ENCODE results near the gene NANOS3.

The NANOS3 gene

DNA sequence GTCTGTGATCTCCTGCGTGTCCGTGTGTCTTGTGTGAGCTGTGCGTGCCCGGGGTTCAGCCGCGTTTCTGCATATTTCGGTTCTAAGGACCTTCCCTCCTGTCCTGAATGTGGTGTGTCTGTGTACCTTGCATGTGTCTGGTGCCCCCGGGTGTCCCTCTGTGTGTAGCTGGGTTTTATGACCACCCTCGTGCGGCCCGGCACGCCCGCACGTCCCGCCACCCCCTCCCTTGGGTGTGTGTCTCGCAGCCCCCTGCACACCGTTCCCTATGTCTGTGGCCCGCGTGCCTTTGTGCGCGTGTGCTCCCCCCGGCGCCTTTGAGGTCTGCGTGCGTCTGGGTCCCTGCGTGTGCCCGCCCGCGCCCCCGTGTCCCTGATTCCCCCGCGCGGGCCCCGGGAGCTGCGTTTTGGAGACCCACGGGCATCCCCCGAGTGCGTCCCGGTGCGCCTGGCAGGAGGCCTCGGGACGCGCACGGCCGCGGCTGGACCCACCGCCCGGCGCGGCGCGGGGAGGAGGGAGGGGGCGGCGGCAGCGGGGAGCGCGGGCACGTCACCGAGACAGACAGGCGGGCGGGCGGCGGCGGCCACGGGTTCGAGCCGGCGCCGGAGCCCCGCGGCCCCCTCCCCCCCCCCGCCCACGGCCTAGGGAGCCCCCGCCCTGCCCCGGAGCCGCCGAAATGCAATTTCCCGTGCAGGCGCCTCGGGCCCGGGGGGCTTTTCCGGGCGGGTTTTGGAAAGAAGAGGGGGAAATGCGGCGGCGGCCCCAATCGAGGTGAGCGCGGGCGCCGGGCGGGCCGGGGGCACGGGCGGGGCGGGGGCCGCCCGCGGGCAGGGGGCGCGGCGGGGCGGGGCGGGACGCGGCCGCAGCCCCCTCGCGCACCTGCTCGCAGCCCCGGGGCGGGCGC, 12.0 kb upstream of the NANOS3 start:
- no peak for DNase-seq (ENCODE audit: low read depth)

- no peak for DNase-seq (ENCODE audit: low read depth)
These were observed 11.1 kb upstream of the NANOS3 start for GRCh38 chr19:13865571-13866462.

DNA sequence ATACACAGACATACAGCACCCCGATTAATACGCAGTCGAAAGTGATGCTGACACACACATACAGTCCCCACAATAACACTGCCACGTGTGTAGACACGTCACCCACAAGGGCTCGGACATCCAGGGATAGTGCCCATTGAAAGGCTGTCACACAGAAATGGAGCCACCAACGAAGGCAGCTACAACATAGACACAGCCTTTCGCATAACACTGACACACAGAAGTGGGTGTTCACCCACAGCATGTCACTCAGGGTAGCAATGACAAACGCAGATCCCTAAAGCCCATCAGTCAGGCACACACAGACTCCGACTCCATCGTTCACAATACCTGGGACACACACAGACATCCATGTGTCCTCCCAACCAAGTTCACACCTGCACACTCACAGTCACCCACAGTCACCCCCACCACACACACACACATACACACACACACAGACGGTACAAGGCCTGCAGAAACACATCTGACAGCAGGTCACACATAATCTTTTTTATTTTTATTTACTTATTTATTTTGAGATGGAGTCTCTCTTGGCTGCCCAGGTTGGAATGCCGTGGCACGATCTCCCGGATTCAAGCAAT, 10.4 kb upstream of the NANOS3 start:
- DNase-seq (ENCODE audit: low read depth), result no peak

GRCh38 chr19:13868663-13869062, 8.3 kb upstream of the NANOS3 start:
- no peak for DNase-seq (ENCODE audit: low read depth)

GRCh38 chr19:13869281-13869680, 7.7 kb upstream of the NANOS3 start:
- DNase-seq (ENCODE audit: low read depth), result no peak

DNA sequence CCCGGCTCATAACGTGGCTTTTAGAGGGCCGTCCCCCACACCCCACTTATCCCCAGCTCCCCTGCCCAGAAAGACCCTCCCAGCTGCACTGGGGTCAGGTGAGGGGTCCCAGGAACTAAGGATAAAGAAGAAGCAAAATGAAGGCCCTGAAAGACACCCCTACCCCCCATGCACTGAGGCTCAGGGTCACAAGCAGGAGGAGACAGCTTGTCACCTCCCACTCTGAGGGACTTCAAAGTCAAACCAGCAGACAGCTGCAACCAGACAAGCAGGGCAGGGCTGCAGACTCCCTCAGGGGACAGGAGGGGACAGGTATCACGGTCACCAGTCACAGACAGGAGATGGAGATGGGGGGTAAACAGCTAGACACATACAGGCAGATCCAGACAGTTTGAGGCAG, 6.1 kb upstream of the NANOS3 start:
- no peak for DNase-seq (ENCODE audit: low read depth)

DNA sequence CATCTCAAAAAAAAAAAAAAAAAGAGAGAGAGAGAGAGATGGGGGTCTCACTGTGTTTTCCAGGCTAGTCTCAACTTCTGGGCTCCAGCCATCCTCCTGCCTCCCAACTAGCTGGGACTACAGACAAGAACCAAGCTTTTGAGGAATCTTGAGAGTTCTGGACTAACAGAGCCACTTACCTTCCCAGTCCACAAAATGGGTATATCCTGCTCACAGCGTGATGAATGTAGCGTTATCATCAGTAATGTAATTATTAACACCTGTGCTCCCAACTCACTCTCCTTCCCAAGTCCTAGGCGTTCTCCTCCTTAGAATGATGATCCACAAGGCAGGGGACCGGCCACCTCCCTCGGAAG, 4.6 kb upstream of the NANOS3 start:
- no peak for DNase-seq (ENCODE audit: low read depth)

- no peak for DNase-seq (ENCODE audit: low read depth)
These were observed 4.1 kb upstream of the NANOS3 start for GRCh38 chr19:13872695-13873389.

- DNase-seq (ENCODE audit: low read depth), result no peak
These were observed 3.0 kb upstream of the NANOS3 start for GRCh38 chr19:13873834-13874515.

GRCh38 chr19:13875824-13876223, 1.1 kb upstream of the NANOS3 start:
- DNase-seq (ENCODE audit: low read depth), result no peak

GRCh38 chr19:13877303-13877702, 369 bp downstream of the NANOS3 start:
- DNase-seq (ENCODE audit: low read depth), result no peak

DNA sequence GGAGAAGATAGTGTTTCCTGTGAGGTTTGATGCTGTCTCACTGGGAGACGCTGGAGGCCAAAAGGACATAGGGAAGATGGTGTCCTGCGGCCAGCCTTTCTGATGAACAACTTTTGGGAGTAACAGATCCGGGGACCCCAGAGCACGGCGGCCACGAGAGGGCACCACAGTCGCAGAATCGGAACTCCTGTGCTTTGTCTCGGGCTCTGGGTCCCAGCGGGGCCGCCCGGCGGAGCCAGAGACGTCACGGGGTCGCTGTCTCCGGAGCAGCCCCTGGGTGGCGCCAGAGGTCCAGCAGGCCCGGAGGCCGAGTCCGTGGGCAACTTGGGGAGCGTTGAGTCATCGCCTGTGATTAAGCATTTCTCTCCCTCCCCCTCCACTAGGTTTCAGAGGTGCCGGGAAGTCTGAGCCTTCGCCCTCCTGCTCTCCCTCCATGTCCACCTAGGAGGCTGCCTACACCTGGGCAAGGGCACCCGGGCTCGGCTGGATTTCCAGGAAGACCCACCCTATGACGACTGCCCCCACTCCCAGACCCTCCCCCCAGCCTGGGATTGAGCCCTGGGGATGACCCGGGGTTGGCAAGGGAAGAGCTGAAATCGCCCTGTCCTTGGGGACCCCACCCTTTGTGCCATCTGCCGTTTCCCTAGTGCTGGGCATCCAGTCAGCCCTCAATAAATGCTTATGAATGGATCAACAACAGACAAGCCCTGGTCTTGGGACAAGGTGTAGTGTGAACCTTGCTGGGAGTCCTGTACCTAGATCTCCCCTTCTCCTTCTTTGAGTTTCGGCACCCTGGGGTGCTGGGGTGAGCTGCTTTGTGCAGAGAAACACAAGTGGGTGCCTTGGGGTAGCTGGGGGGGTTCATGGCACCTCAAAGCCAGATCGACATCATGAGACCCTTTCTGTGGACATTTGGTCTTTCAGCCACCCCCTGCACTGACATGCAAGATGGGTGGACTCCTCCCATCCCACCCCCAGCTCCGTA, 3.4 kb downstream of the NANOS3 start:
- DNase-seq (ENCODE audit: low read depth), result peak; percentile 98

DNA sequence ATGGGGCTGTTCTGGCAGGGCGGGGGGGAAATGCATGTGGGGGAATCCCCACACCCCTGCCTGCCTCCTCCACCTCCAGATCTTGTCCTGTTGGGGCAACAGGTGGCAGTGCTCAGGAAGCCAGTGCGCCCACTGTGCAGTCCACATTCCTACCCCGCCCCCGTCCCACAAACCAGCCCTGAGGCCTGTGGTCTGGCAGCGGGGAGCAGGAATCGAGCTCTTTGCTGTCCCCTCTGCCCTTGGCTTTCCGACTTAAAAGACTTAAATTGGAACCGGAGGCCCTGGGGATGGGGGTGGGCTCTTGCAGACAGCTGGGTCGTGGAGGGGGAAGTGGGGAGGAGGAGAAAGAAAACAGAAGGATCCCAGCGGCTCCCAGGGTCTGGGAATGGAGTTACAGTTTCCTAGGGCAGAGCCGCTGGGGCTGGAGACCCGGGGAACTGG, 4.3 kb downstream of the NANOS3 start:
- no peak for DNase-seq (ENCODE audit: low read depth)

- no peak for DNase-seq (ENCODE audit: low read depth)
These were observed 4.9 kb downstream of the NANOS3 start for GRCh38 chr19:13881692-13882418.

- no peak for DNase-seq (ENCODE audit: low read depth)
These were observed 5.5 kb downstream of the NANOS3 start for GRCh38 chr19:13882419-13882795.

DNA sequence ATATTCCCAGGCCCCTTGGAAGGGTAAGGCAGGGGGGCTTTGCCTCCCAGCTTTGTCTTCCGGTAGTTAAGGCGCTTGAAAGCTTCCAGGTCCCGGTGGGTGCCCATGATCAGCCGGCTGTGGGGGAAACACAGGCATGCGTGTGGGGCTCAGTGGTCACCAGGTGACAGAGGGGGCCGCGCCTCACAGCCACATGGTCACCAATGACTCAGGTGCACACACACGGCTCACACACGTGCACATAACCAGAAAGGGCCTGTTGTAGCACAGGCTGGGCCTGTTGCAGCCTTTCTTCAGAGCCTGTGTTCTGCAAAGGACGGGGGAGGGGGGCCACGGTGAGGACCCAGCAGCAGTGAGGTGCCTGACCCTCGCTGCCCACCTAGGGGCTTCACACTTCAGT, 5.9 kb downstream of the NANOS3 start:
- no peak for DNase-seq (ENCODE audit: low read depth)

DNA sequence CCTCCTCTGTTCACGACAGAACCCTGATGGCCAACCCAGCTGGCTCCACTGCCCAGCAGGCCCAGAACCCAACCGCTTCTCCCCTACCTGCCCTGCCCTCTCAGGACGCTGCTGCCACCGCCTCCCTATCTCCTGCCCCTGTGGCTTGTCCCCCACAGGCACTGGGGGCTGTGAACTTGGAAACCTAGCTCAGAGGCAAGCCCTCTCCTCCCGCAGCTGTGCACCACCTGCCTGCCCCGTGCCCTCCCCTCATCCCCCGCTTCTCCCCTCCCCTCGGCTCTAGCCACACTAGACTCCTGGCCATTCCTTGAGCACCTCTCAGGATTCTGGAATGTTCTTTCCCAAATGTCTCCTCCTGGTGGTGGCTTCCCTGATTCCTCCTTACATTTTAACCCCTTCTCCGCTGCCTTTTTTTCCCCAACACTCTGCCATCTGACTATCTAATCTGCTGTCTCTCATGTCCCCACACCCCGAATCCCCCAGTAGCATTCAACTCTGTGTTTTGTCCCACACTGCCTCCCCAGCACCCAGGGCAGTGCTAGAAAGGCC, 6.7 kb downstream of the NANOS3 start:
- DNase-seq (ENCODE audit: low read depth), result no peak

DNA sequence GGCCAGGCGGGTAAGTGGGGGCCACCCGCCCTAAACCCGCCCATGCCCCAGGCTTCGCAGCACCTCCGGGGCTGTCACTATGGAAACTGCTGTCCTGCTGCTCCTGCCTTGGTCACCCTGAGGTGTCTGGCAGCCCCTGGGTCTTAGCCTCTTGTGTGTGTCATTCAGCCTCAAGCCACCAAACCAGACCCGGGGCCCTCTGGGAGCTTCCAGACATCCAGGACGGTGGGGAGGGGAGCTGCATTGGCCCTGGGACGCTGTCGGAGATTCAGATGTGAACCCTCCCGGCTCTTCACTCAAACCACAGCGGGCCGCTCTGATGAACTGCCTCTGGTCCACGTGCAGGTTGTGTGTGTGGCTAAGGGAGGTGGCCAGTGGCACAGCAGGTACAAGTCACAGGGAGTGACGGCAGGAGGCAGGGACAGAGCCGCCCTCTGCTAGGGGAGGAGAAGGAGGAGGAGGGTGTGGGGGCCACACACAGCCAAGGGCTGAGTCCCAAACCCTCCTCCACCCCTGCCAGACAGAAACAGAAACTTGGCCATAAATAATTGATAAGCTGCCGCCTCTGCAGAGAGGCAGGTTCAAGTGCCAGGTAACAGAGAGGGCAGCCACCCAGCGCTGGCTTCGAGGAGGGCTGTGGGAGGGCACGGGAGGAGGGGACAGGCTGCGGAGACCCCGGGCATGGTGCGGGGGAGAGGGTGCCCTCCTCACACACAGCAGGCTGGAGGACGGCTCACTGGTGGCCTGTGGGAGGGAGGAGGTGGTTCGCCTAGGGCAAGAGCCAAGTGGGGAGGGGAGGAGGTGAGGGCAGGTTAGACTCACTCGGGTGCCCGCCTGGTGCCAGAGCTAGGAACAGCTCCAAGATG, 8.0 kb downstream of the NANOS3 start:
- no peak for DNase-seq (ENCODE audit: low read depth)
